ENCODE data around the gene EML6. TPM values are rescaled to one million over a fixed set of nuclear protein-coding genes. Genes with fewer than 3 reads are reported as not detected.

The EML6 gene
- total and polyA plus RNA-seq, 10 of the 15 experiments (the other 5 are each of a cell fraction or from before 2014, with no cell fraction given), result 0.09 to 0.67 (median 0.21) TPM

DNA sequence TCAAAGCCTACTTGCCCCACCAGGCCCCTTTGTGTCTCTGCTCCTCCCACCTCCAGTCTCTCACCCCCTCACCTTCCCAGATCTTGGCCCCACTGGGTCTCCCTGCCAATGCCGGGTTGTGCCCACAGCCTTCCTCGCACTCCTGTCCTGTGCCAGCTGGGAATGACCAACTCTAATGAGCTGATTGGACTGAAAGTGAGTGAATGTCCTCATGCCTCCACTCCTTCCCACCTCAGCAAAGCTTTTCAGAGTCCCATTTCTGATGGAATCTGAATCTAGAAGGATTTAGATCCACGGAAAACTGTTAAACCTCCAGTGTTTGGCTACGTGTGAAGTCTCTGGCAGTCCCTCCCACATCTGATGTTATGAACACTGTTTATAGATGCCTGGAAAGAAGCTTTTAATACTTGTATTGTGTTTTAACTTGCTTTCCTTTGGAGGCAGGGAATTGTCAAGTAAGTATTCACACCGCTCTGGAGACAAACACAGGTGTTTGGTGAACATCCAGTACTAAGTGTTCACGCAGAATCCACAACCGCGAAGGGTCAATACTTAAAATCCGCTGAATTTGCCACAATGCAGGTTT lies 222.9 kb downstream of the EML6 start (continued):
- TF ChIP-seq TCF3 (IDR thresholded peaks at IDR 0.05; ENCODE audit: borderline replicate concordance, insufficient read depth, low read depth, low read length) (no peak), ZZZ3 (IDR thresholded peaks at IDR 0.05; ENCODE audit: control insufficient read depth, insufficient read length, low read depth) (no peak), DPF2 (IDR thresholded peaks at IDR 0.05) (no peak), NR2C1 (IDR thresholded peaks at IDR 0.05) (no peak), PML (IDR thresholded peaks at IDR 0.05; ENCODE audit: low read length) (no peak), RELA (IDR thresholded peaks at IDR 0.05; ENCODE audit: borderline replicate concordance, partially characterized antibody) (no peak)

DNA sequence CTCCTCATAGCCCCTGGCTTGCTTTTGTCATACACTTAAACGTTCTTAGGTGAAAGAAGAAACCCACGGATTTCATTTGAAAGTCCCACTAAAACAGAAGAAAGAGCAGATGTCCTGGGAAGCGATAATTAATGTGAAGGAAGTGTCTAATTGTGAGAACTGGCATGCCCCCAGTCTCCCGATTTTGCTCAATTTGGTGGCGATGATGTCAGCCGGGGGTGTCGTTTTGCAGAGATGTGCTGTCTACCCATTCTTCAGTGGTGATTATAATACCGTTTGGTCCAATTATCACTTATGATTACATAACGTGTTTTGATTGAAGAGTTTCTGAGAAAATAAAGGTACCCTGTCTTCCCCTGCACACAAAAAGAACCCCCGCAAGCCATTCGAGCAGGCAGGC lies 223.7 kb downstream of the EML6 start:
- RAD21 ChIA-PET (ENCODE audit: unreplicated experiment), result no interaction called here
- TF ChIP-seq, protein P1, sequence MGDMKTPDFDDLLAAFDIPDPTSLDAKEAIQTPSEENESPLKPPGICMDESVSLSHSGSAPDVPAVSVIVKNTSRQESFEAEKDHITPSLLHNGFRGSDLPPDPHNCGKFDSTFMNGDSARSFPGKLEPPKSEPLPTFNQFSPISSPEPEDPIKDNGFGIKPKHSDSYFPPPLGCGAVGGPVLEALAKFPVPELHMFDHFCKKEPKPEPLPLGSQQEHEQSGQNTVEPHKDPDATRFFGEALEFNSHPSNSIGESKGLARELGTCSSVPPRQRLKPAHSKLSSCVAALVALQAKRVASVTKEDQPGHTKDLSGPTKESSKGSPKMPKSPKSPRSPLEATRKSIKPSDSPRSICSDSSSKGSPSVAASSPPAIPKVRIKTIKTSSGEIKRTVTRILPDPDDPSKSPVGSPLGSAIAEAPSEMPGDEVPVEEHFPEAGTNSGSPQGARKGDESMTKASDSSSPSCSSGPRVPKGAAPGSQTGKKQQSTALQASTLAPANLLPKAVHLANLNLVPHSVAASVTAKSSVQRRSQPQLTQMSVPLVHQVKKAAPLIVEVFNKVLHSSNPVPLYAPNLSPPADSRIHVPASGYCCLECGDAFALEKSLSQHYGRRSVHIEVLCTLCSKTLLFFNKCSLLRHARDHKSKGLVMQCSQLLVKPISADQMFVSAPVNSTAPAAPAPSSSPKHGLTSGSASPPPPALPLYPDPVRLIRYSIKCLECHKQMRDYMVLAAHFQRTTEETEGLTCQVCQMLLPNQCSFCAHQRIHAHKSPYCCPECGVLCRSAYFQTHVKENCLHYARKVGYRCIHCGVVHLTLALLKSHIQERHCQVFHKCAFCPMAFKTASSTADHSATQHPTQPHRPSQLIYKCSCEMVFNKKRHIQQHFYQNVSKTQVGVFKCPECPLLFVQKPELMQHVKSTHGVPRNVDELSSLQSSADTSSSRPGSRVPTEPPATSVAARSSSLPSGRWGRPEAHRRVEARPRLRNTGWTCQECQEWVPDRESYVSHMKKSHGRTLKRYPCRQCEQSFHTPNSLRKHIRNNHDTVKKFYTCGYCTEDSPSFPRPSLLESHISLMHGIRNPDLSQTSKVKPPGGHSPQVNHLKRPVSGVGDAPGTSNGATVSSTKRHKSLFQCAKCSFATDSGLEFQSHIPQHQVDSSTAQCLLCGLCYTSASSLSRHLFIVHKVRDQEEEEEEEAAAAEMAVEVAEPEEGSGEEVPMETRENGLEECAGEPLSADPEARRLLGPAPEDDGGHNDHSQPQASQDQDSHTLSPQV (IDR thresholded peaks at IDR 0.05), result no peak
- TF ChIP-seq CHD2 (IDR thresholded peaks at IDR 0.05; ENCODE audit: borderline replicate concordance, low read depth, low read length), result no peak
- no peak for TF ChIP-seq SUZ12 (IDR thresholded peaks at IDR 0.05; ENCODE audit: unreplicated experiment)
- TF ChIP-seq CREM (IDR thresholded peaks at IDR 0.05; ENCODE audit: low read depth), result no peak
- no peak for TF ChIP-seq ASH2L (IDR thresholded peaks at IDR 0.05; ENCODE audit: borderline replicate concordance, low read depth)
- TF ChIP-seq BRCA1 (IDR thresholded peaks at IDR 0.05; ENCODE audit: low read depth, low read length), result no peak
- TF ChIP-seq, protein P2, sequence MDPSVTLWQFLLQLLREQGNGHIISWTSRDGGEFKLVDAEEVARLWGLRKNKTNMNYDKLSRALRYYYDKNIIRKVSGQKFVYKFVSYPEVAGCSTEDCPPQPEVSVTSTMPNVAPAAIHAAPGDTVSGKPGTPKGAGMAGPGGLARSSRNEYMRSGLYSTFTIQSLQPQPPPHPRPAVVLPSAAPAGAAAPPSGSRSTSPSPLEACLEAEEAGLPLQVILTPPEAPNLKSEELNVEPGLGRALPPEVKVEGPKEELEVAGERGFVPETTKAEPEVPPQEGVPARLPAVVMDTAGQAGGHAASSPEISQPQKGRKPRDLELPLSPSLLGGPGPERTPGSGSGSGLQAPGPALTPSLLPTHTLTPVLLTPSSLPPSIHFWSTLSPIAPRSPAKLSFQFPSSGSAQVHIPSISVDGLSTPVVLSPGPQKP (IDR thresholded peaks at IDR 0.05; ENCODE audit: low read depth, low read length), result no peak
- no peak for TF ChIP-seq TCF3 (IDR thresholded peaks at IDR 0.05; ENCODE audit: borderline replicate concordance, insufficient read depth, low read depth, low read length)
- TF ChIP-seq EED (IDR thresholded peaks at IDR 0.05; ENCODE audit: low read depth), result no peak
- no peak for TF ChIP-seq POU2F2 (IDR thresholded peaks at IDR 0.05; ENCODE audit: borderline replicate concordance, low read depth, low read length)
- TF ChIP-seq, protein P3, sequence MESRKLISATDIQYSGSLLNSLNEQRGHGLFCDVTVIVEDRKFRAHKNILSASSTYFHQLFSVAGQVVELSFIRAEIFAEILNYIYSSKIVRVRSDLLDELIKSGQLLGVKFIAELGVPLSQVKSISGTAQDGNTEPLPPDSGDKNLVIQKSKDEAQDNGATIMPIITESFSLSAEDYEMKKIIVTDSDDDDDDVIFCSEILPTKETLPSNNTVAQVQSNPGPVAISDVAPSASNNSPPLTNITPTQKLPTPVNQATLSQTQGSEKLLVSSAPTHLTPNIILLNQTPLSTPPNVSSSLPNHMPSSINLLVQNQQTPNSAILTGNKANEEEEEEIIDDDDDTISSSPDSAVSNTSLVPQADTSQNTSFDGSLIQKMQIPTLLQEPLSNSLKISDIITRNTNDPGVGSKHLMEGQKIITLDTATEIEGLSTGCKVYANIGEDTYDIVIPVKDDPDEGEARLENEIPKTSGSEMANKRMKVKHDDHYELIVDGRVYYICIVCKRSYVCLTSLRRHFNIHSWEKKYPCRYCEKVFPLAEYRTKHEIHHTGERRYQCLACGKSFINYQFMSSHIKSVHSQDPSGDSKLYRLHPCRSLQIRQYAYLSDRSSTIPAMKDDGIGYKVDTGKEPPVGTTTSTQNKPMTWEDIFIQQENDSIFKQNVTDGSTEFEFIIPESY (IDR thresholded peaks at IDR 0.05), result no peak
- no peak for TF ChIP-seq BACH1 (IDR thresholded peaks at IDR 0.05; ENCODE audit: borderline replicate concordance)
- no peak for TF ChIP-seq HDGF (IDR thresholded peaks at IDR 0.05)

More for the DNA sequence above, 223.7 kb downstream of the EML6 start:
- ChIA-PET POLR2A (no interaction called here), CTCF (no interaction called here), SMC1A (ENCODE audit: uncharacterized antibody, unreplicated experiment) (interaction anchor here (0.9 kb wide), 1 partner anchor 17 kb away, joined by 3 read pairs; no protein-coding TSS in a partner anchor)
- H4K20me1 ChIP-seq (ENCODE audit: control insufficient read depth, insufficient read depth), result no peaks in the 10 kb centered on the region
- ATAC-seq, result no peak
- no peak overlapping the region for H3K27ac ChIP-seq (ENCODE audit: control insufficient read depth, insufficient read depth)
- H3K9me3 ChIP-seq (replicated peaks; ENCODE audit: control insufficient read depth, insufficient read depth, low read length), result no peaks in the 10 kb centered on the region
- no peak overlapping the region for H3K4me3 ChIP-seq
- no peak overlapping the region for H3K4me2 ChIP-seq (ENCODE audit: control insufficient read depth, insufficient read depth)
- H3K27me3 ChIP-seq (replicated peaks in 1 of 2; ENCODE audit: control insufficient read depth in 2 of 2, insufficient read depth in 2 of 2, low read length in 1 of 2), result no peaks in the 10 kb centered on the region
- H3K4me1 ChIP-seq (ENCODE audit: control insufficient read depth, insufficient read depth, low read length), result peaks cover 7% of the 10 kb centered on the region
- FAIRE-seq, result no peak
- intact Hi-C loops (cut with micrococcal nuclease; ENCODE audit: unreplicated experiment) (no loop called here), in situ Hi-C loops (cut with MboI) (no loop called here)
- H3K36me3 ChIP-seq (ENCODE audit: control insufficient read depth in 2 of 2, insufficient read depth in 2 of 2, low read length in 1 of 2), result no peaks in the 10 kb centered on the region
- H3K79me2 ChIP-seq (ENCODE audit: control insufficient read depth, insufficient read depth, low read length), result no peaks in the 10 kb centered on the region
- no peak for DNase-seq (ENCODE audit: low read depth, low spot score)
- 63% methylated on average over 11 of the region's 11 CpGs for WGBS (ENCODE audit: insufficient coverage, insufficient replicate concordance, low lambda C conversion rate, missing lambda C conversion rate)
- no TSS peak for BruUV-seq (replicated peaks)
- no peak overlapping the region for H2AFZ ChIP-seq (ENCODE audit: control insufficient read depth, low read depth, low read length)
- H3K9ac ChIP-seq (ENCODE audit: control insufficient read depth, insufficient read depth, low read length), result no peak overlapping the region

Measured in GM12878 (cell line).